Stimulated activated memory B cell treated with anti-CD40 and anti-IgM and Interleukin-4, amounts not matched to agents 10 μg/mL and 1 μg/mL and 100 μg/mL, for 72 hours (primary cell): ENCODE data around the gene TREML2.

ENCODE experiments used
- ATAC-seq: fragments of 150-1000 bp; cut with Tn5 transposase; 2 replicates; pipeline ENCODE4 v1.10.0; 2021
- H3K27ac Mint-ChIP-seq: one replicate; pipeline ENCODE4 v1.8.0; 2022; ENCODE audit warnings: mild to moderate bottlenecking, mixed read lengths
- H3K27me3 Mint-ChIP-seq: one replicate; pipeline ENCODE4 v1.8.0; 2022; ENCODE audit warnings: mixed read lengths
- H3K36me3 Mint-ChIP-seq: one replicate; pipeline ENCODE4 v1.8.0; 2022; ENCODE audit warnings: mixed read lengths
- H3K4me1 Mint-ChIP-seq: one replicate; pipeline ENCODE4 v1.8.0; 2022; ENCODE audit warnings: mixed read lengths
- H3K4me3 Mint-ChIP-seq: one replicate; pipeline ENCODE4 v1.8.0; 2022; ENCODE audit warnings: mild to moderate bottlenecking, moderate library complexity, mixed read lengths
- H3K9me3 Mint-ChIP-seq: one replicate; pipeline ENCODE4 v1.8.0; 2022; ENCODE audit warnings: mixed read lengths

TREML2 gene

DNA sequence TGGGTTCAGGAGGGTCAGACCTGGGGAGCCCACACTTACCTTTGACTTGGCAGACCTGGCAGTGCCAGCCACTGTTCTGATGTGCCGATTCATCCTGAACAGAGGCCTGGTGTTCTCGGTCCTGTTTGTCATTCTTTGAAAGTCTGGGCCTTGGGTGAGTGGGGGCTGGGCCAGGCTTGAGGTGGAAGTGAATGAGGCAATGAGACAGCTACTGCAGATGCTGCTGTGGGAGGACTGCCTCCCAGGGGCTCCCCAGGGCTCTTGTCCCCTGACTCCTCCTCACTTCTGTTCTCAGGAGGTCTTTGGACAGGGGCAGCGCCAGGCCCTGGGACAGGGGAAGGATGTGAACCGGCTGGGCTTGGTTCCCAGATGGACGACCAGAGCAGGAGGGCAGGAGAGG is 21.6 kb upstream of the TREML2 start:
- Mint-ChIP-seq H3K27ac (no peak overlapping the region), H3K9me3 (peaks cover 3% of the 10 kb centered on the region), H3K4me1 (peaks cover 13% of the 10 kb centered on the region), H3K4me3 (no peak overlapping the region), H3K36me3 (no peaks in the 10 kb centered on the region), H3K27me3 (peaks cover 21% of the 10 kb centered on the region)
- no peak for ATAC-seq

DNA sequence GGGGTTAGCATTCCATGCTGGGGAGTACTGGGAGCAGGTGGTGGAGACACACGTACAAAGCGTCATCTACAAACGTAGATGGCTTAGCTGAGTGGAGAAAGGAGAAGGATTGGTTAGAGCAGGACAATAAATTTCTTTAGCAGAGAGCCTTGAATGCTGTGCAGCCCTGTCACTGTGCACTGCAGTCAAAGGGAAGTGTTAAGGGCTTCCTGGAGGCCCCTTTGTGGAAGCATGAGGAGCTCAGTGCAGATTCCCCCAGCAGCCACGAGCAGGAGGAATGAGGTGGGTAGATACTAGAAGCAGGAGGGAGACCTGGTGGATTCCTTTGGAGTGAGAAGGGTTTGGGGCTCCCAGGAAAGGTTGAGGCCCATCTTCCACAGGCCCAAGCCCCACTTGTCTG is 21.1 kb upstream of the TREML2 start:
- Mint-ChIP-seq H3K4me3 (no peak overlapping the region), H3K9me3 (peaks cover 3% of the 10 kb centered on the region), H3K4me1 (peaks cover 12% of the 10 kb centered on the region), H3K36me3 (no peaks in the 10 kb centered on the region), H3K27me3 (peaks cover 18% of the 10 kb centered on the region), H3K27ac (no peak overlapping the region)
- ATAC-seq = no peak

GRCh38 chr6:41216616-41217015 is 15.7 kb upstream of the TREML2 start:
- H3K27me3 Mint-ChIP-seq = no peaks in the 10 kb centered on the region
- H3K4me3 Mint-ChIP-seq = no peak overlapping the region
- H3K27ac Mint-ChIP-seq = no peak overlapping the region
- H3K4me1 Mint-ChIP-seq = no peaks in the 10 kb centered on the region
- ATAC-seq = no peak
- peaks cover 14% of the 10 kb centered on the region for H3K36me3 Mint-ChIP-seq
- peaks cover 14% of the 10 kb centered on the region for H3K9me3 Mint-ChIP-seq

DNA sequence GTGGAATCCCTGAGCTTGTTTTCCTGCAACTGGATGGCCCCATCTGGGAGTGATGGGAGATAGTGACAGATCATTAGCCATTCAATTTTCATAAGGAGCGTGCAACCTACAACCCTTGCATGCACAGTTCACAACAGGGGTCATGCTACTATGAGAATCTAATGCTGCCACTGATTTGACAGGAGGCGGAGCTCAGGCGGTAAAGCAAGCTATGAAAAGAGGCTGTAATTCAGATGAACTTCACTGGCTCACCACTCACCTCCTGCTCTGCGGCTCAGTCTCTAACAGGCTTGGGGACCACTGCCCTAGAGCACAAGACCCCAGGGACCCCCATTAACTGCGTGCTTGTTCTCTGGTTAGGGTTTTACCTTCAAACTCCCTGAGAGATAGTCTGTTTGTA is 14.8 kb upstream of the TREML2 start:
- Mint-ChIP-seq H3K4me3 (no peak overlapping the region), H3K27me3 (no peaks in the 10 kb centered on the region), H3K36me3 (peaks cover 14% of the 10 kb centered on the region), H3K9me3 (peaks cover 14% of the 10 kb centered on the region), H3K4me1 (peaks cover 2% of the 10 kb centered on the region), H3K27ac (no peak overlapping the region)
- ATAC-seq = no peak

DNA sequence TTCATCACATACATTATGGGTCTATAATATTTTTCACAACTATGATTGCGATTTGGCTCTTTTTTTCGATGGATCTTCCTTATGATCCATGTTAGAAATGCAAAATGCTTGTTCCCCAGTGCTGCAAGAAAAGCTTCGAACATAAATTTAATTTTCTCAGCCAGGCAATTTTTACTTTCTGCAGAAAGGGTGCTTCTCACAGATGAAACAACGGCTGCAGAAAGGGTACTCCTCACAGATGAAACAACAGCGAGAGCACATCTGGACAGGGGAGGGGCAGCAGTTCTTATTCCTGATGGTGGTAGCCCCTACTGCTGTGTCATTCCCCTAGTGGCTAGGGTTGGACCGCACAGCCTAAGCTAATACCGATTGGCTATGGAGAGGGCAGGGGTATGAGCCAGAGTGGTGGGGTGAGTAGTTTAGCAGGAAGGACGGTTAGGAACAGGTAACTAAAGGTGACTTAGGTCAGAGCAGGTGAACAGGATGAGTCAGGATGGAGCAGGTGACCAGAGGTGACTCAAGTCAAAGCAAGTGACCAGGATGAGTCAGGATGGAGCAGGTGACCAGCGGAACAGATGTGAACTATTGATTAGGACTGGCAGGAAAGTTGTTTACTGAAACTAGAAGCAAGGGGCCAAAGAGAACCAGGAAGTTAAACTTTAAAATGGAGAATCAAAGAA is 13.8 kb upstream of the TREML2 start:
- no peak overlapping the region for H3K27ac Mint-ChIP-seq
- H3K27me3 Mint-ChIP-seq = no peaks in the 10 kb centered on the region
- H3K9me3 Mint-ChIP-seq = peaks cover 10% of the 10 kb centered on the region
- peaks cover 14% of the 10 kb centered on the region for H3K36me3 Mint-ChIP-seq
- H3K4me1 Mint-ChIP-seq = peaks cover 13% of the 10 kb centered on the region
- ATAC-seq = no peak
- no peak overlapping the region for H3K4me3 Mint-ChIP-seq

- no peak for ATAC-seq
Observed at GRCh38 chr6:41209547-41210320, 8.8 kb upstream of the TREML2 start.

GRCh38 chr6:41208439-41209106 is 7.6 kb upstream of the TREML2 start:
- peak overlapping the region; percentile 84 for H3K27ac Mint-ChIP-seq
- H3K36me3 Mint-ChIP-seq = peaks cover 10% of the 10 kb centered on the region
- H3K9me3 Mint-ChIP-seq = peaks cover 6% of the 10 kb centered on the region
- H3K4me1 Mint-ChIP-seq = peaks cover 36% of the 10 kb centered on the region
- peak overlapping the region; percentile 40 for H3K4me3 Mint-ChIP-seq
- peak; percentile 70 for ATAC-seq
- H3K27me3 Mint-ChIP-seq = no peaks in the 10 kb centered on the region

More at GRCh38 chr6:41209547-41210320, 8.8 kb upstream of the TREML2 start:
- Mint-ChIP-seq H3K9me3 (peaks cover 13% of the 10 kb centered on the region), H3K4me3 (no peak overlapping the region), H3K4me1 (peaks cover 36% of the 10 kb centered on the region), H3K27me3 (no peaks in the 10 kb centered on the region), H3K36me3 (peaks cover 19% of the 10 kb centered on the region), H3K27ac (peak overlapping the region; percentile 84)

GRCh38 chr6:41204156-41204555 is 3.2 kb upstream of the TREML2 start:
- H3K27ac Mint-ChIP-seq = no peak overlapping the region
- no peak overlapping the region for H3K4me3 Mint-ChIP-seq
- H3K27me3 Mint-ChIP-seq = no peaks in the 10 kb centered on the region
- peaks cover 10% of the 10 kb centered on the region for H3K36me3 Mint-ChIP-seq
- H3K4me1 Mint-ChIP-seq = peaks cover 57% of the 10 kb centered on the region
- peaks cover 6% of the 10 kb centered on the region for H3K9me3 Mint-ChIP-seq
- ATAC-seq = no peak

- Mint-ChIP-seq H3K9me3 (no peaks in the 10 kb centered on the region), H3K27me3 (no peaks in the 10 kb centered on the region), H3K4me3 (peak overlapping the region; percentile 67), H3K27ac (peak overlapping the region; percentile 87), H3K4me1 (peaks cover 56% of the 10 kb centered on the region), H3K36me3 (peaks cover 19% of the 10 kb centered on the region)
- ATAC-seq = peak; percentile 20
Observed at GRCh38 chr6:41201764-41202173, 820 bp upstream of the TREML2 start.

- H3K27me3 Mint-ChIP-seq = no peaks in the 10 kb centered on the region
- peak overlapping the region; percentile 87 for H3K27ac Mint-ChIP-seq
- peaks cover 31% of the 10 kb centered on the region for H3K36me3 Mint-ChIP-seq
- peak overlapping the region; percentile 67 for H3K4me3 Mint-ChIP-seq
- ATAC-seq = peak; percentile 55
- no peaks in the 10 kb centered on the region for H3K9me3 Mint-ChIP-seq
- H3K4me1 Mint-ChIP-seq = peaks cover 62% of the 10 kb centered on the region
Observed at GRCh38 chr6:41200296-41200900, 551 bp downstream of the TREML2 start.

DNA sequence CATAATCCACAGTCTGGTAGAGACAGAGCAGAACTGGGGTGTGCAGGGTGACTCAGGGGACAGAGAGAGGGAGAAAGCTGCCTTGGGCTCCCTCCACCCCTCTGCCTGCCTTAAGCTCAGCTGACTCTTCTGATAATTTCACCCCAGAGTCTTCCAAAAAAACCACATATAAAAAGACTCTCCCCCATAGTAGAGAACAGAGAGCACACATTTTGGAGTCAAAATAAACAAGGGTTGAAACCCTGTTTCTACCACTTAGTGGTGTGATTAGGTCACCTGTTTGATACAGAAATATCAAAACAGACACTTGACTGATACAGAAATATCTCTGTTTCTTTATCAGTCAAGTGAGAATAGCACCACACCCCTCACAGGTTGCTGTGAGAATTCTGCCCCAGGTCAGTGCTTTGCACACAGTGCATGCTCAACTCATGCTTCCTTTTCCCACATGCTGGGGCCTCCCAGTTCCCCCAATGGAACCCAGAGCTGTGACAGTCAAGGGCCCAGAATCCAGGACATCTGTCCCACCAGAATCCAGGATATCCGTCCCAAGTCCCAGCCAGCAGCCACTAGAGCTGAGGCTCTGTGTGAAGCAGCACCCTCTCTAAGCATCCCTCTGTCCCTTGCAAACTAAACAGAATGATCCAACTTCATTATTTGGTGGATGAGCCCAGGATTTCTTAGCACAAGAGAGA is 1.2 kb downstream of the TREML2 start:
- no peaks in the 10 kb centered on the region for H3K9me3 Mint-ChIP-seq
- H3K4me3 Mint-ChIP-seq = peak overlapping the region; percentile 67
- H3K36me3 Mint-ChIP-seq = peaks cover 33% of the 10 kb centered on the region
- H3K27ac Mint-ChIP-seq = peak overlapping the region; percentile 87
- peak; percentile 13 for ATAC-seq
- peaks cover 65% of the 10 kb centered on the region for H3K4me1 Mint-ChIP-seq
- no peaks in the 10 kb centered on the region for H3K27me3 Mint-ChIP-seq

DNA sequence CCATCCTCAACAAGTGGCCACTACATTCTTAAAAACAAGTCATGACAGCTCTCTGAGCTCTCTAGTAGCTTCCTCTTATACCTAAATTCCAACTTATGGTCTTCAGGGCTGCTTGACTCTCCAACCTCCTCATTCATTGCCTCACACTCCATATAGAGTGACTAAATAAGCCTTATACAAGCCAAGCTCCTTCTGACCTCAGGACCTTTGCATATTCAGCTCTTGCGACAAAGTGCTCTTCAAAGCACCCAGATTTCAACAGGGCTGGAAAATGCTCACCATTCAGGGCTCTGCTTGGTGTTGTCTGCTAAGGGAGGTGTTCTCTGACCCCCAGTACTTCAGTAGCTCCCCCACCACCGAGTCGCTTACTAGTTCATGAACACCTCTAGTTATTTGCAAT is 3.7 kb downstream of the TREML2 start:
- Mint-ChIP-seq H3K36me3 (peaks cover 58% of the 10 kb centered on the region), H3K9me3 (no peaks in the 10 kb centered on the region), H3K27ac (no peak overlapping the region), H3K27me3 (no peaks in the 10 kb centered on the region), H3K4me1 (peaks cover 68% of the 10 kb centered on the region), H3K4me3 (no peak overlapping the region)
- no peak for ATAC-seq

GRCh38 chr6:41194386-41194785 is 6.6 kb downstream of the TREML2 start:
- Mint-ChIP-seq H3K27me3 (no peaks in the 10 kb centered on the region), H3K4me1 (peaks cover 49% of the 10 kb centered on the region), H3K9me3 (peaks cover 4% of the 10 kb centered on the region), H3K36me3 (peaks cover 78% of the 10 kb centered on the region), H3K4me3 (no peak overlapping the region), H3K27ac (no peak overlapping the region)
- ATAC-seq = no peak

- no peak for ATAC-seq
- Mint-ChIP-seq H3K36me3 (peaks cover 78% of the 10 kb centered on the region), H3K4me1 (peaks cover 44% of the 10 kb centered on the region), H3K4me3 (no peak overlapping the region), H3K9me3 (peaks cover 6% of the 10 kb centered on the region), H3K27ac (no peak overlapping the region), H3K27me3 (no peaks in the 10 kb centered on the region)
Observed at GRCh38 chr6:41193884-41194283, 7.1 kb downstream of the TREML2 start.
